ENCODE data around the gene BRSK2. TPM values are rescaled to one million over a fixed set of nuclear protein-coding genes. Genes with fewer than 3 reads are reported as not detected.

BRSK2 gene
- total RNA-seq, 1 donor from 2014 or later: 7.1 TPM

DNA sequence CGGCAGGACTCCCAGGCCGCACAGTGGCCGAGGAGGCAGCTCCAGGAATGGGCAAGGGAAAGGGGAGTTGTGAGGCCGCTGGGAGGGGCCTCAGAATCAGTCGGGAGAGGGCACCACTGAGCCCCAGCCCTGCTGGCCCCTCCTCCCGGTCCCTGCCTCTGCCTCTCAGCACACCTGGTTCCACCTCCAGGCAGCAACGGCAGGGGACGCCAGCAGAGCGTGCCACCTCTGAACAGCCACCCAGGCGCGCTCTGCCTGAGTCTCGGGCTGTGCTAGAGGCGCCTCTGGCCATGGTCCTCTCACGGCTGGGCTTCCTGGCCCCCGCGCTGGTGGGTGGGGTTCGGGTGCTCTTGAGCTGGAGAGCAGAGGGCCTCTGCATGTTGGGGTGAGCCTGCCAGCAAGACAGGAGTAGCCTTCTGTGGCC, 63.9 kb downstream of the BRSK2 start:
- H3K9me3 Mint-ChIP-seq (ENCODE audit: unreplicated experiment): no peaks in the 10 kb centered on the region
- Histone ChIP-seq H3K4me3 (ENCODE audit: insufficient read depth, low read depth, low read length) (no peak overlapping the region), H3K4me1 (ENCODE audit: insufficient read depth, low read length) (no peaks in the 10 kb centered on the region), H3K79me2 (ENCODE audit: insufficient read depth, low read length) (no peaks in the 10 kb centered on the region), H3K4me2 (ENCODE audit: low read length) (no peak overlapping the region), H2AFZ (ENCODE audit: low read depth, low read length) (no peak overlapping the region), H3K36me3 (ENCODE audit: insufficient read depth, low read length) (no peaks in the 10 kb centered on the region), H4K20me1 (ENCODE audit: insufficient read depth, low read length) (no peaks in the 10 kb centered on the region), H3K9me3 (ENCODE audit: insufficient read depth, low read depth, low read length) (no peaks in the 10 kb centered on the region), H3K9ac (ENCODE audit: low read length) (no peak overlapping the region), H3K27ac (ENCODE audit: low read depth, low read length) (no peak overlapping the region), H3K27me3 (ENCODE audit: insufficient read depth, low read length) (no peaks in the 10 kb centered on the region)
- H3K4me3 Mint-ChIP-seq (ENCODE audit: unreplicated experiment): no peak overlapping the region
- H3K27me3 Mint-ChIP-seq (ENCODE audit: low read depth, unreplicated experiment): no peaks in the 10 kb centered on the region
- H3K36me3 Mint-ChIP-seq (ENCODE audit: low read depth, unreplicated experiment): no peaks in the 10 kb centered on the region
- no peaks in the 10 kb centered on the region for H3K4me1 Mint-ChIP-seq (ENCODE audit: low read depth, unreplicated experiment)
- TF ChIP-seq EZH2 (IDR thresholded peaks at IDR 0.05; ENCODE audit: insufficient read depth, low read length): no peak
- TF ChIP-seq, protein P1, sequence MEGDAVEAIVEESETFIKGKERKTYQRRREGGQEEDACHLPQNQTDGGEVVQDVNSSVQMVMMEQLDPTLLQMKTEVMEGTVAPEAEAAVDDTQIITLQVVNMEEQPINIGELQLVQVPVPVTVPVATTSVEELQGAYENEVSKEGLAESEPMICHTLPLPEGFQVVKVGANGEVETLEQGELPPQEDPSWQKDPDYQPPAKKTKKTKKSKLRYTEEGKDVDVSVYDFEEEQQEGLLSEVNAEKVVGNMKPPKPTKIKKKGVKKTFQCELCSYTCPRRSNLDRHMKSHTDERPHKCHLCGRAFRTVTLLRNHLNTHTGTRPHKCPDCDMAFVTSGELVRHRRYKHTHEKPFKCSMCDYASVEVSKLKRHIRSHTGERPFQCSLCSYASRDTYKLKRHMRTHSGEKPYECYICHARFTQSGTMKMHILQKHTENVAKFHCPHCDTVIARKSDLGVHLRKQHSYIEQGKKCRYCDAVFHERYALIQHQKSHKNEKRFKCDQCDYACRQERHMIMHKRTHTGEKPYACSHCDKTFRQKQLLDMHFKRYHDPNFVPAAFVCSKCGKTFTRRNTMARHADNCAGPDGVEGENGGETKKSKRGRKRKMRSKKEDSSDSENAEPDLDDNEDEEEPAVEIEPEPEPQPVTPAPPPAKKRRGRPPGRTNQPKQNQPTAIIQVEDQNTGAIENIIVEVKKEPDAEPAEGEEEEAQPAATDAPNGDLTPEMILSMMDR (IDR thresholded peaks at IDR 0.05; ENCODE audit: insufficient read depth, low read depth, low read length): no peak
- FAIRE-seq (no peak), DNase-seq (ENCODE audit: low read depth) (no peak)
- H3K27ac Mint-ChIP-seq (ENCODE audit: unreplicated experiment): no peak overlapping the region

DNA sequence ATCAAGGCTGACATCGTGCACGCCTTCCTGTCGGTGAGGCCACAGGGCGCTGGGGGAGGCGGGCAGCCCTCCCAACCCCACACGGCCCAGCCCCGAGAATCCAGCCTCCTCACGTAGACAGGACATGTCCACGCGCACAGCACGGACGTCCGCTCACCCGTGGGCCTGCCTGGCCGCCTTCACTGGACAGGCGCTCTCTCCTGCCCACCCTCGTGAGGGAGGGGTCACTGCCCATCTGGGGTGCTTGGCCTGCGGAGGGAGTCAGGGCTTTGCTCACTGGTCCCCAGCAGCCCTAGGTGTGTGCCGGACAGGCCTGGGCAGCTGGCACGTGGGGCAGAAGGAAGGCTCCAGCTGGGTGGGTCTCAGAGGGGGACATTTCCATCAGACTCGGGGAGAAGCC, 64.8 kb downstream of the BRSK2 start:
- TF ChIP-seq, protein P1 (IDR thresholded peaks at IDR 0.05; ENCODE audit: insufficient read depth, low read depth, low read length): no peak
- Histone ChIP-seq H4K20me1 (ENCODE audit: insufficient read depth, low read length) (no peaks in the 10 kb centered on the region), H3K4me1 (ENCODE audit: insufficient read depth, low read length) (no peaks in the 10 kb centered on the region), H3K9ac (ENCODE audit: low read length) (no peak overlapping the region), H3K4me3 (ENCODE audit: insufficient read depth, low read depth, low read length) (no peak overlapping the region), H3K4me2 (ENCODE audit: low read length) (no peak overlapping the region), H3K9me3 (ENCODE audit: insufficient read depth, low read depth, low read length) (no peaks in the 10 kb centered on the region), H3K27ac (ENCODE audit: low read depth, low read length) (no peak overlapping the region), H3K36me3 (ENCODE audit: insufficient read depth, low read length) (no peaks in the 10 kb centered on the region), H3K79me2 (ENCODE audit: insufficient read depth, low read length) (no peaks in the 10 kb centered on the region), H3K27me3 (ENCODE audit: insufficient read depth, low read length) (no peaks in the 10 kb centered on the region), H2AFZ (ENCODE audit: low read depth, low read length) (no peak overlapping the region)
- Mint-ChIP-seq H3K4me1 (ENCODE audit: low read depth, unreplicated experiment) (no peaks in the 10 kb centered on the region), H3K9me3 (ENCODE audit: unreplicated experiment) (no peaks in the 10 kb centered on the region), H3K4me3 (ENCODE audit: unreplicated experiment) (no peak overlapping the region), H3K27me3 (ENCODE audit: low read depth, unreplicated experiment) (no peaks in the 10 kb centered on the region), H3K27ac (ENCODE audit: unreplicated experiment) (no peak overlapping the region), H3K36me3 (ENCODE audit: low read depth, unreplicated experiment) (no peaks in the 10 kb centered on the region)
- FAIRE-seq (no peak), DNase-seq (ENCODE audit: low read depth) (no peak)

DNA sequence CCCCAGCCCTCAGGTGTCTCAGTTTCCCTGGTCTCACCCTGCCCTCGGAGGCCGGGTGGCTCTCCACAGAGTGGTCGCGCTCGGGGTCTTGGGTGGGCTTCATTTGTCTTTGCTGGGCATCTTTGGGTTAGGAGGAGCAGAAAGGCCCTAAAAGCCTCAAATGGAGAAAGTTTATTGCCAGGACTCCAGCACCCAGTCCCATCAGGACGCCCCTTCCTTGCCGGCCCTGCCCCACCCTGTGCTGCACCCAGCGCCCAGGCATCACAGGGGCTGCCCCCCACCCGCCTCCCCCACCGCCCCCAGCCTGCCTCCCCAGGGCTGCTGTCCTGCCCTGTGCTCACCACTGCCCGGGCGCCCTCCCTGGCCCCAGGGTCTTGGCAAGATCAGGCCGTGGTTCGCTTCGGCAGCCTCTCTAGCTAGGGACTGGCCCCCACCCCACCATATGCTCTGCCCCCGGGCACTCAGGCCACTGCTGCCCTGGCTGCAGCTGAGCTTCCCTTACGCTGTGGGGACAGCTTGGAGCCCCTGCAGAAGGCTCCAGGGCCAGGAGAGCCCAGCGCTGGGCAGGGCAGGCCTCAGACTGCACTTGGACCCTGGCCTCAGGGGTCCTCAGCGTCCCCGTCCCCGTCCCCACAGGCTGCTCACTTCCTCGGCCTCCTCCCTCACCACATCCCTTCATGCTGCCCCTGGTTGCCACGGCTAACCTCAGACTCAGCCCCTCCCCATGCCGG, 65.5 kb downstream of the BRSK2 start:
- no peaks in the 10 kb centered on the region for H3K9me3 ChIP-seq (ENCODE audit: insufficient read depth, low read depth, low read length)
- H3K79me2 ChIP-seq (ENCODE audit: insufficient read depth, low read length): no peaks in the 10 kb centered on the region
- H3K9me3 Mint-ChIP-seq (ENCODE audit: unreplicated experiment): no peaks in the 10 kb centered on the region
- H3K9ac ChIP-seq (ENCODE audit: low read length): no peak overlapping the region
- H3K27me3 ChIP-seq (ENCODE audit: insufficient read depth, low read length): no peaks in the 10 kb centered on the region
- FAIRE-seq (no peak), DNase-seq (ENCODE audit: low read depth) (no peak)
- no peaks in the 10 kb centered on the region for H3K4me1 ChIP-seq (ENCODE audit: insufficient read depth, low read length)
- no peak overlapping the region for H2AFZ ChIP-seq (ENCODE audit: low read depth, low read length)
- no peaks in the 10 kb centered on the region for H3K4me1 Mint-ChIP-seq (ENCODE audit: low read depth, unreplicated experiment)
- no peak overlapping the region for H3K4me3 Mint-ChIP-seq (ENCODE audit: unreplicated experiment)
- no peaks in the 10 kb centered on the region for H4K20me1 ChIP-seq (ENCODE audit: insufficient read depth, low read length)
- H3K36me3 ChIP-seq (ENCODE audit: insufficient read depth, low read length): no peaks in the 10 kb centered on the region
- H3K27ac Mint-ChIP-seq (ENCODE audit: unreplicated experiment): no peak overlapping the region
- TF ChIP-seq EZH2 (IDR thresholded peaks at IDR 0.05; ENCODE audit: insufficient read depth, low read length): no peak
- H3K4me2 ChIP-seq (ENCODE audit: low read length): no peak overlapping the region
- H3K4me3 ChIP-seq (ENCODE audit: insufficient read depth, low read depth, low read length): no peak overlapping the region
- H3K27me3 Mint-ChIP-seq (ENCODE audit: low read depth, unreplicated experiment): no peaks in the 10 kb centered on the region
- H3K27ac ChIP-seq (ENCODE audit: low read depth, low read length): no peak overlapping the region
- H3K36me3 Mint-ChIP-seq (ENCODE audit: low read depth, unreplicated experiment): no peaks in the 10 kb centered on the region
